Measurements from ENCODE around the gene GUCA2B.

GUCA2B gene

GRCh38 chr1:42146626-42147320 lies 6.4 kb upstream of the GUCA2B start:
- TF ChIP-seq CTCF (conservative IDR thresholded peaks at IDR 0.05; ENCODE audit: low read depth, low read length): peak; percentile 96
- DNase-seq (ENCODE audit: low read depth): peak; percentile 71
- no peak overlapping the region for H3K4me3 ChIP-seq (ENCODE audit: low read depth, low read length)

- H3K4me3 ChIP-seq (ENCODE audit: low read depth, low read length): no peak overlapping the region
- TF ChIP-seq CTCF (conservative IDR thresholded peaks at IDR 0.05; ENCODE audit: low read depth, low read length): no peak
- DNase-seq (ENCODE audit: low read depth): no peak
Measured at GRCh38 chr1:42148166-42148565, 5.0 kb upstream of the GUCA2B start.

- TF ChIP-seq CTCF (conservative IDR thresholded peaks at IDR 0.05; ENCODE audit: low read depth, low read length): no peak
- DNase-seq (ENCODE audit: low read depth): no peak
Measured at GRCh38 chr1:42150651-42151050, 2.6 kb upstream of the GUCA2B start.

GRCh38 chr1:42152119-42152518 lies 1.1 kb upstream of the GUCA2B start:
- DNase-seq (ENCODE audit: low read depth): no peak
- no peak overlapping the region for H3K4me3 ChIP-seq (ENCODE audit: low read depth, low read length)
- no peak for TF ChIP-seq CTCF (conservative IDR thresholded peaks at IDR 0.05; ENCODE audit: low read depth, low read length)

More at GRCh38 chr1:42150651-42151050, 2.6 kb upstream of the GUCA2B start:
- H3K4me3 ChIP-seq (ENCODE audit: low read depth, low read length): no peak overlapping the region

GRCh38 chr1:42153624-42154023 lies 414 bp downstream of the GUCA2B start:
- TF ChIP-seq CTCF (conservative IDR thresholded peaks at IDR 0.05; ENCODE audit: low read depth, low read length): no peak
- no peak for DNase-seq (ENCODE audit: low read depth)
- no peak overlapping the region for H3K4me3 ChIP-seq (ENCODE audit: low read depth, low read length)

GRCh38 chr1:42154685-42155084 lies 1.5 kb downstream of the GUCA2B start:
- no peak for TF ChIP-seq CTCF (conservative IDR thresholded peaks at IDR 0.05; ENCODE audit: low read depth, low read length)
- H3K4me3 ChIP-seq (ENCODE audit: low read depth, low read length): no peak overlapping the region
- DNase-seq (ENCODE audit: low read depth): no peak

GRCh38 chr1:42155362-42155761 lies 2.2 kb downstream of the GUCA2B start:
- no peak for TF ChIP-seq CTCF (conservative IDR thresholded peaks at IDR 0.05; ENCODE audit: low read depth, low read length)
- H3K4me3 ChIP-seq (ENCODE audit: low read depth, low read length): no peak overlapping the region
- no peak for DNase-seq (ENCODE audit: low read depth)
